Left hindlimb (tissue), 1 donor: ENCODE data around the gene COPRS.

Experiments
- DNase-seq: peaks from one replicate; pipeline ENCODE4 v3.0.0-alpha.2; 2018

The COPRS gene

DNA sequence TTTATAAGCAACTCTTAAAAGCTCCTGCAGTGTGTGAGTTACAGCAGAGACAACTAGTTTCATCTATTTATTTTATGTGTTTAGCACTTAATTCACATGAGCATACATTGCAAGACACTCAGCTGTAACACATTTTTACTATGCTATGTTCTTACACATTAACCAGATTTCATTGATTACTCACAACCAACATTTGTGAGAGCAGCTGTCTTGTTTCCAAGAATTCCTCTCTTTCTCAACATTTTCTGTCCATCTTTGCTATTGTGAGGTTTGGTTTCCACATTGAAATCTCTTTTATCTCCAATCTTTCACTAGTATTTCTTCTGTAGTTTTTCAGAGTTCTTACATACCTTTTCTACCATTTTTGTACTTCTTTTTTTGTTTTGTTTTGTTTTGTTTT is 51.2 kb downstream of the COPRS start:
- no peak for DNase-seq

DNA sequence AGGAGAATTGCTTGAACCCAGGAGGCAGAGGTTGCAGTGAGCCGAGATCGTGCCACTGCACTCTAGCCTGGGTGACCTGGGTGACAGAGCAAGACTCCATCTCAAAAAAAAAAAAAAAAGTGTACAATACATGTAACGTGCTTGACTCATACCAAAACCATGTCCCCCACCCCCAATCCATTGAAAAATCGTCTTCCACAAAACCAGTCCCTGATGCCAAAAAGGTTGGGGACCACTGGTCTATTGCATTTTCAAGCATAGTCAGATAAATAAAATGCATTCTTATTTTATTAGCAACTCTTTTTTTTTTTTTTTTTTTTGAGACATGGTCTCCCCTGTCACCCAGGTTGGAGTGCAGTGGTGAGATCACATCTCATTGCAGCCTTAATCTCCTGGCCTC is 52.1 kb downstream of the COPRS start:
- DNase-seq, result no peak

DNA sequence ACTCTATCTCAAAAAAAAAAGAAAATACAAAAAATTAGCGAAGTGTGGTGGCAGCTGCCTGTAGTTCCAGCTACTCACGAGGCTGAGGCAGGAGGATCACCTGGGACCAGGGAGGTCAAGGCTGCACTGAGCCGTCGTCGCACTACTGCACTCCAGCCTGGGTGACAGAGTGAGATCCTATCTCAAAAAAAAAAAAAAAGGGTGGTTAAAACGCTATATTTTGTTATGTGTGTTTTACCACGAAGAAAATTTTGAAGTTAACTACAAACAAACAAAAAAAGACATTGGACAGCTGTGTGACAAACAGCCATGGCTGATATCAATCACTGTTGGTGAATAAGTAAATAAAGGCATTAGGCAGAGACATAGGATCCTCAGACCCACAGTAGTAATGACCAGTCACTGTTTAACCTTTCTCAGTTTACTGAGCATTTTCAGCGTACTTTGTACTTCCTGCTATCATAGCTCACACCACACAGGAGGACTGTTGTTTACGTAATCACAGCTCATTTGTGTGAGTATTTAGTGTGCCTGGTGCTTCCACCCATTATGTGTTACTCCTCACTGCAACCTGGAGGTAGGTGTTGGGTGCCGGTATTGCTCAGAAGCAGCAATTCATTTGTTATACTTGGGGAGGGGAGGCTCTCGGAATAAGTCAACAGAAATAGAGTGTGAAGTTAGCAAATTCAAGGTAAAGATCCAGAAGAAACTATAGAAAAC is 55.4 kb downstream of the COPRS start:
- DNase-seq, result no peak

DNA sequence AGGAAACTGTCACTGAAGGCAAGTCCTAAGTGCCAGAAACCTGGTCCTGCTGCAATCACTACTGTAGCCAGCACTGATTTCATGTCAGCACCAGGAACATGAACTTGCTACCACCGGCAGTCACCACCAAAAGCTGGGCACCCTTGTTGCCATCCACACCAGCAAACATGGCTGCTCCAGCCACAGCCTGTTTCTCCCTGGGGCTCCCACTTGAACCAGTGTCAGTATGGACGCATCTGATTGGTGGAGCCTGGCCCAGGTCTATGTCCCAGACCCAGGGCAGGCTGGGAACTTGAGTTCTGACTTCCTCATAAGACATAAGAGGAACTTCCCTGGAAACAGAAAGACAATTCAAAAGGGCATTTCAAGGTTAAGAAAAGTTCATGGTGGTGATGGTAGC is 56.5 kb downstream of the COPRS start:
- DNase-seq, result no peak
